Keratinocyte (primary cell): Measurements from ENCODE around the gene MAJIN. TPM values are rescaled to one million over a fixed set of nuclear protein-coding genes. Genes with fewer than 3 reads are reported as not detected.

Experiments
- DNase-seq: peaks from one replicate; pipeline ENCODE4 v3.0.0-alpha.2; 2011; ENCODE audit warnings: low read depth, missing footprints, low spot score
- FAIRE-seq: peaks from 2 replicates; lab custom pipeline; 2011; peaks lifted over from hg19 to GRCh38; lab: Jason Lieb, UNC
- H2AFZ ChIP-seq: 2 replicates; pipeline ENCODE4 v1.6.0; 2012; ENCODE audit warnings: low read length, control low read depth, inconsistent platforms; ENCODE audit not compliant: control insufficient read depth
- H3K27ac ChIP-seq: 2 replicates; pipeline ENCODE4 v1.5.1; 2011; ENCODE audit warnings: low read length; ENCODE audit not compliant: control insufficient read depth, insufficient read depth
- H3K27me3 ChIP-seq: 3 replicates; pipeline ENCODE4 v1.6.0; 2011; ENCODE audit warnings: low read length; ENCODE audit not compliant: control insufficient read depth, insufficient read depth; ENCODE audit errors: extremely low read depth
- H3K36me3 ChIP-seq, 2 experiments: 2 replicates in 1 of 2; 3 replicates in 1 of 2; pipeline ENCODE4 v1.5.1; 2011; ENCODE audit warnings: low read length in 2 of 2, mild to moderate bottlenecking in 1 of 2; ENCODE audit not compliant: control insufficient read depth in 2 of 2, insufficient read depth in 2 of 2; ENCODE audit errors: extremely low read depth in 1 of 2
- H3K4me1 ChIP-seq: 3 replicates; pipeline ENCODE4 v1.5.1; 2011; ENCODE audit warnings: low read length; ENCODE audit not compliant: control insufficient read depth, insufficient read depth; ENCODE audit errors: extremely low read depth
- H3K4me2 ChIP-seq: 3 replicates; pipeline ENCODE4 v1.6.0; 2011; ENCODE audit warnings: low read depth, low read length; ENCODE audit not compliant: control insufficient read depth, insufficient read depth; ENCODE audit errors: extremely low read depth
- H3K4me3 ChIP-seq, 3 experiments: fragments of 200-600 bp in 1 of 3; sonication (generic) in 1 of 3; 2 replicates in 2 of 3; 3 replicates in 1 of 3; pipeline ENCODE4 v1.5.1; 2011 to 2016; ENCODE audit warnings: low read length in 3 of 3, mild to moderate bottlenecking in 3 of 3, control low read depth in 2 of 3, inconsistent platforms in 1 of 3, low read depth in 1 of 3, mixed read lengths in 1 of 3, mixed run types in 1 of 3, moderate library complexity in 1 of 3; ENCODE audit not compliant: control insufficient read depth in 2 of 3, insufficient read depth in 2 of 3; ENCODE audit errors: extremely low read depth in 1 of 3
- H3K79me2 ChIP-seq: 2 replicates; pipeline ENCODE4 v1.6.0; 2012; ENCODE audit warnings: low read length; ENCODE audit not compliant: control insufficient read depth, insufficient read depth
- H3K9ac ChIP-seq: 3 replicates; pipeline ENCODE4 v1.6.0; 2011; ENCODE audit warnings: low read length; ENCODE audit not compliant: control insufficient read depth, insufficient read depth; ENCODE audit errors: extremely low read depth
- H3K9me1 ChIP-seq: 3 replicates; pipeline ENCODE4 v1.6.0; 2011; ENCODE audit warnings: low read length; ENCODE audit not compliant: control insufficient read depth, insufficient read depth; ENCODE audit errors: extremely low read depth
- H3K9me3 ChIP-seq: 2 replicates; pipeline ENCODE4 v1.5.1; 2012; ENCODE audit warnings: low read depth, low read length; ENCODE audit not compliant: control insufficient read depth
- H4K20me1 ChIP-seq: 3 replicates; pipeline ENCODE4 v1.6.0; 2011; ENCODE audit warnings: low read length; ENCODE audit not compliant: control insufficient read depth, insufficient read depth; ENCODE audit errors: extremely low read depth
- CTCF ChIP-seq, 3 experiments: IDR thresholded peaks in 1 of 3; conservative IDR thresholded peaks in 1 of 3; optimal IDR thresholded peaks in 1 of 3; 2 replicates in 2 of 3; 3 replicates in 1 of 3; pipeline versions ENCODE3 to v1.5.1; 2011; ENCODE audit warnings: low read length in 3 of 3, mild to moderate bottlenecking in 3 of 3, moderate library complexity in 2 of 3, control low read depth in 1 of 3, inconsistent platforms in 1 of 3; ENCODE audit not compliant: insufficient read depth in 2 of 3; ENCODE audit errors: extremely low read depth in 1 of 3
- EZH2 ChIP-seq: IDR thresholded peaks from one replicate; pipeline ENCODE4 v1.6.1; 2012; ENCODE audit warnings: inconsistent platforms, mild to moderate bottlenecking, low read length, moderate library complexity
- dilution Hi-C: fragments of 300-500 bp; cut with MboI; formaldehyde crosslinking; loops from one replicate; pipeline ENCODE4 v1.7.0; 2020; ENCODE audit warnings: low sequenced_read_pairs; ENCODE audit not compliant: extremely low pct_ligation_motif_present
- polyA plus RNA-seq, 5 experiments: library from polyadenylated mRNA; depleted of rRNA in 3 of 5; stranded (reverse) in 3 of 5; stranded (forward) in 1 of 5; unstranded in 1 of 5; fragments of >200 nt; gene quantifications; 1 replicate in 1 of 5; 2 replicates in 3 of 5; 3 replicates in 1 of 5; pipeline versions ENCODE4 v1.2.1 to v1.2.3, GENCODE V29; 2011 to 2012; ENCODE audit warnings: missing spikeins in 2 of 5, low read depth in 1 of 5, low replicate concordance in 1 of 5

Gene MAJIN
- polyA plus RNA-seq, 1 donor (not counting 4 experiments of a cell fraction or from before 2014, with no cell fraction given), result 0.09 TPM

GRCh38 chr11:64994318-64994717, 22.4 kb upstream of the MAJIN start:
- TF ChIP-seq CTCF (optimal IDR thresholded peaks at IDR 0.05 in 1 of 3, IDR thresholded peaks at IDR 0.05 in 1 of 3, conservative IDR thresholded peaks at IDR 0.05 in 1 of 3; ENCODE audit: extremely low read depth in 1 of 3, insufficient read depth in 2 of 3, low read length in 3 of 3) (no peak), EZH2 (no peak)
- Histone ChIP-seq H4K20me1 (no peaks in the 10 kb centered on the region), H3K79me2 (no peaks in the 10 kb centered on the region), H3K9me1 (no peaks in the 10 kb centered on the region), H3K4me3 (no peak overlapping the region), H3K4me1 (no peaks in the 10 kb centered on the region), H3K9me3 (no peaks in the 10 kb centered on the region), H3K9ac (no peak overlapping the region), H3K4me2 (no peak overlapping the region), H3K36me3 (no peaks in the 10 kb centered on the region), H2AFZ (no peak overlapping the region), H3K27ac (no peak overlapping the region), H3K27me3 (no peaks in the 10 kb centered on the region)
- dilution Hi-C loops, result no loop called here
- FAIRE-seq (no peak), DNase-seq (no peak)

- Histone ChIP-seq H3K27me3 (no peaks in the 10 kb centered on the region), H3K4me2 (no peak overlapping the region), H3K9me1 (no peaks in the 10 kb centered on the region), H3K36me3 (no peaks in the 10 kb centered on the region), H3K9ac (no peak overlapping the region), H3K4me1 (no peaks in the 10 kb centered on the region), H3K27ac (no peak overlapping the region), H2AFZ (no peak overlapping the region), H3K4me3 (no peak overlapping the region), H3K79me2 (no peaks in the 10 kb centered on the region), H4K20me1 (no peaks in the 10 kb centered on the region), H3K9me3 (no peaks in the 10 kb centered on the region)
- dilution Hi-C loops, result no loop called here
- DNase-seq (no peak), FAIRE-seq (no peak)
- TF ChIP-seq EZH2 (no peak), CTCF (optimal IDR thresholded peaks at IDR 0.05 in 1 of 3, IDR thresholded peaks at IDR 0.05 in 1 of 3, conservative IDR thresholded peaks at IDR 0.05 in 1 of 3; ENCODE audit: extremely low read depth in 1 of 3, insufficient read depth in 2 of 3, low read length in 3 of 3) (no peak)
These were observed 18.5 kb upstream of the MAJIN start for GRCh38 chr11:64990222-64990923.
